Testis (tissue), 3 donors: ENCODE data around the gene TSC22D3. TPM values are rescaled to one million over a fixed set of nuclear protein-coding genes. Genes with fewer than 3 reads are reported as not detected.
A peak's percentile ranks its signal among the peaks of the same experiment; 100 is the strongest.

Experiments used
- DNase-seq: peaks from one replicate; pipeline ENCODE4 v3.0.0-alpha.2; 2019
- H3K27ac ChIP-seq, 2 donors: fragments of 200-600 bp; sonication (generic); one replicate each; pipeline ENCODE4 v1.5.1; 2019
- H3K27me3 ChIP-seq: fragments of 200-600 bp; sonication (generic); one replicate; pipeline ENCODE4 v1.5.1; 2019
- H3K36me3 ChIP-seq: fragments of 200-600 bp; sonication (generic); one replicate; pipeline ENCODE4 v1.5.1; 2017; ENCODE audit warnings: low read depth; ENCODE audit errors: missing control alignments
- H3K4me1 ChIP-seq: fragments of 200-600 bp; sonication (generic); one replicate; pipeline ENCODE4 v1.5.1; 2019
- H3K4me3 ChIP-seq, 2 donors: fragments of 200-600 bp; sonication (generic); one replicate each; pipeline ENCODE4 v1.5.1; 2017 to 2019
- H3K9me3 ChIP-seq: fragments of 200-600 bp; sonication (generic); one replicate; pipeline ENCODE4 v1.5.1; 2017
- CTCF ChIP-seq, 3 experiments: fragments of 450-650 bp in 2 of 3; fragments of 200-600 bp in 1 of 3; sonication (generic) in 1 of 3; IDR thresholded peaks; one replicate each; pipeline ENCODE4 v1.5.1; 2016 to 2019; ENCODE audit warnings: antibody characterized with exemption in 3 of 3, mild to moderate bottlenecking in 2 of 3, moderate library complexity in 1 of 3
- POLR2A ChIP-seq: fragments of 450-650 bp; IDR thresholded peaks from one replicate; pipeline ENCODE4 v1.6.1; 2017; ENCODE audit warnings: antibody characterized with exemption, mild to moderate bottlenecking, moderate library complexity
- WGBS, 2 donors: methylation state at CpG; one replicate each; pipeline ENCODE4 v1.1.5; 2018; 5-methylcytosine and 5-hydroxymethylcytosine counted together
- intact Hi-C: fragments of 100-400 bp; cut with DNase I; formaldehyde crosslinking; loops from one replicate; pipeline ENCODE4 v1.15.1; 2023; ENCODE audit warnings: low total_unique reads
- polyA plus RNA-seq: library from polyadenylated mRNA; stranded (reverse); fragments of 350-450 nt; fragmentation: Illumina TruSeq; extraction: RNeasy Lipid Tissue Mini Kit (QIAGEN cat#74804); gene quantifications from one replicate; pipeline ENCODE4 v1.2.3, GENCODE V29; 2014; ENCODE audit warnings: low read depth, low replicate concordance; ENCODE audit not compliant: insufficient read depth
- total RNA-seq, 2 donors: library from RNA; depleted of rRNA; stranded (reverse); fragments of >200 nt; gene quantifications; one replicate each; pipeline ENCODE4 v1.2.3, GENCODE V29; 2016

Gene TSC22D3
- total and polyA plus RNA-seq, 3 donors from 2014 or later: 65.5 to 123 (median 98.4) TPM

GRCh38 chrX:107728371-107729099, 47.1 kb downstream of the TSC22D3 start:
- WGBS, 2 donors: 69 to 90% methylated on average over 4 of the region's 4 CpGs
- H3K9me3 ChIP-seq: no peaks in the 10 kb centered on the region
- H3K27me3 ChIP-seq: no peaks in the 10 kb centered on the region
- peak overlapping the region; percentile 24 to 48 for H3K27ac ChIP-seq
- intact Hi-C loops: no loop called here
- TF ChIP-seq CTCF (IDR thresholded peaks at IDR 0.05): no peak
- TF ChIP-seq POLR2A: no peak
- H3K36me3 ChIP-seq: no peaks in the 10 kb centered on the region
- no peak for DNase-seq
- peaks cover 33% of the 10 kb centered on the region for H3K4me1 ChIP-seq
- no peak overlapping the region for H3K4me3 ChIP-seq

- Histone ChIP-seq H3K27ac (no peak overlapping the region), H3K4me1 (peaks cover 28% of the 10 kb centered on the region), H3K36me3 (no peaks in the 10 kb centered on the region), H3K27me3 (no peaks in the 10 kb centered on the region), H3K9me3 (no peaks in the 10 kb centered on the region), H3K4me3 (no peak overlapping the region)
- no peak for DNase-seq
- 52 to 70% methylated on average over 9 of the region's 9 CpGs for WGBS, 2 donors
- TF ChIP-seq CTCF (IDR thresholded peaks at IDR 0.05): no peak
- no peak for TF ChIP-seq POLR2A
- intact Hi-C loops: no loop called here
These were observed 48.6 kb downstream of the TSC22D3 start for GRCh38 chrX:107726816-107727534.

- Histone ChIP-seq H3K27me3 (no peaks in the 10 kb centered on the region), H3K4me1 (peaks cover 22% of the 10 kb centered on the region), H3K4me3 (no peak overlapping the region), H3K27ac (peak overlapping the region in 1 of 2 donors; percentile 36), H3K9me3 (no peaks in the 10 kb centered on the region), H3K36me3 (no peaks in the 10 kb centered on the region)
- no peak for DNase-seq
- TF ChIP-seq CTCF (IDR thresholded peaks at IDR 0.05) (no peak), POLR2A (no peak)
- intact Hi-C loops: no loop called here
- 47 to 60% methylated on average over 5 to 9 of the region's 9 CpGs for WGBS, 2 donors
These were observed 49.6 kb downstream of the TSC22D3 start for GRCh38 chrX:107725761-107726555.

GRCh38 chrX:107724653-107725052, 50.9 kb downstream of the TSC22D3 start:
- Histone ChIP-seq H3K4me3 (no peak overlapping the region), H3K4me1 (peaks cover 14% of the 10 kb centered on the region), H3K36me3 (no peaks in the 10 kb centered on the region), H3K27me3 (no peaks in the 10 kb centered on the region), H3K9me3 (no peaks in the 10 kb centered on the region), H3K27ac (no peak overlapping the region)
- DNase-seq: no peak
- TF ChIP-seq CTCF (IDR thresholded peaks at IDR 0.05) (no peak), POLR2A (no peak)
- WGBS, 2 donors: 74 to 84% methylated on average over 3 of the region's 3 CpGs
- intact Hi-C loops: no loop called here
